SK-N-SH treated with all-trans-retinoic acid at 6 μM for 48 hours (cell line): ENCODE results near the gene SPINK4.

Experiments used
- ARNTL ChIP-seq: fragments of 450-650 bp; formaldehyde crosslinking; IDR thresholded peaks from 2 replicates; pipeline ENCODE4 v1.5.0; 2020; ENCODE audit warnings: low read depth, mild to moderate bottlenecking, moderate library complexity, borderline replicate concordance
- BACH2 ChIP-seq: fragments of 250-450 bp; sonication (Bioruptor Pico); IDR thresholded peaks from 2 replicates; pipeline ENCODE4 v1.9.0; 2021; ENCODE audit warnings: mild to moderate bottlenecking, borderline replicate concordance
- GLIS3 ChIP-seq: fragments of 250-450 bp; sonication (Bioruptor Pico); IDR thresholded peaks from 2 replicates; pipeline ENCODE4 v1.5.0; 2020; ENCODE audit warnings: mild to moderate bottlenecking, moderate library complexity
- ISL1 ChIP-seq: fragments of 250-450 bp; sonication (Bioruptor Pico); IDR thresholded peaks from 2 replicates; pipeline ENCODE4 v2.1.2; 2022; ENCODE audit warnings: mild to moderate bottlenecking, moderate library complexity
- RARB ChIP-seq: fragments of 250-450 bp; sonication (Bioruptor Pico); IDR thresholded peaks from 2 replicates; pipeline ENCODE4 v1.8.0; 2021; ENCODE audit warnings: mild to moderate bottlenecking, moderate library complexity
- TCF4 ChIP-seq: fragments of 250-450 bp; sonication (Bioruptor Pico); IDR thresholded peaks from 2 replicates; pipeline ENCODE4 v1.8.0; 2021; ENCODE audit warnings: mild to moderate bottlenecking, moderate library complexity, borderline replicate concordance
- ZC3H10 ChIP-seq: fragments of 250-450 bp; sonication (Bioruptor Pico); IDR thresholded peaks from 2 replicates; pipeline ENCODE4 v1.5.1; 2021; ENCODE audit warnings: mild to moderate bottlenecking, moderate library complexity
- ZNF565 ChIP-seq: fragments of 450-650 bp; formaldehyde crosslinking; conservative IDR thresholded peaks from 2 replicates; pipeline ENCODE4 v1.5.0; 2020; ENCODE audit warnings: low read depth, mild to moderate bottlenecking, moderate library complexity
- TF ChIP-seq, protein P1 (sequence below): fragments of 250-450 bp; sonication (Bioruptor Pico); IDR thresholded peaks from 2 replicates; pipeline ENCODE4 v1.8.0; 2020; ENCODE audit warnings: mild to moderate bottlenecking, moderate library complexity, borderline replicate concordance
- TF ChIP-seq, protein P2 (sequence below): fragments of 250-450 bp; sonication (Bioruptor Pico); IDR thresholded peaks from 2 replicates; pipeline ENCODE4 v1.5.1; 2020; ENCODE audit warnings: low read depth, mild to moderate bottlenecking, moderate library complexity
- TF ChIP-seq, protein P3 (sequence below): fragments of 250-450 bp; sonication (Bioruptor Pico); IDR thresholded peaks from 2 replicates; pipeline ENCODE4 v1.5.0; 2020; ENCODE audit warnings: mild to moderate bottlenecking, moderate library complexity

DNA sequence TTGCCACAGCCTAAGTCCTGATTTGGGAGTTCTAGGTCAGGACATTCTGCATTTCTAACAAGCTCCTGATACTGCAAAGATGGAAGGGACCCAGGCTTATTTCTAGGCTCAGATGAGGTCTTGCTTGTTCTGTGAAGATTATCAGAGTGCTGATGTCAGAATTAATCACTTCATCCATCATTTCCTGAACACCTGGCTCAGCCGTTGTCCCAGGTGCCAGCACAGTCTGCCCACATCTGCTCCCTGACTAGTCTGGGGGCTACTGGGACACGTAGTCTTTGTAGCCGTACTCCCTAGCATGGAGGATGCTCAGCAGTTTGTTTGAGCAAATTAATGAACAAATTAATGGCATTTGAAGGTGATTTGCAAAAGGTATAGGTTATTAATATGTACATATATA lies 17.9 kb upstream of the SPINK4 start:
- TF ChIP-seq RARB (CRISPR knock-in tag) (no peak), ZNF565 (no peak), BACH2 (CRISPR knock-in tag) (no peak), ISL1 (no peak), TCF4 (CRISPR knock-in tag) (no peak), ARNTL (no peak), ZC3H10 (CRISPR knock-in tag) (no peak), GLIS3 (no peak)
- TF ChIP-seq, protein P1, sequence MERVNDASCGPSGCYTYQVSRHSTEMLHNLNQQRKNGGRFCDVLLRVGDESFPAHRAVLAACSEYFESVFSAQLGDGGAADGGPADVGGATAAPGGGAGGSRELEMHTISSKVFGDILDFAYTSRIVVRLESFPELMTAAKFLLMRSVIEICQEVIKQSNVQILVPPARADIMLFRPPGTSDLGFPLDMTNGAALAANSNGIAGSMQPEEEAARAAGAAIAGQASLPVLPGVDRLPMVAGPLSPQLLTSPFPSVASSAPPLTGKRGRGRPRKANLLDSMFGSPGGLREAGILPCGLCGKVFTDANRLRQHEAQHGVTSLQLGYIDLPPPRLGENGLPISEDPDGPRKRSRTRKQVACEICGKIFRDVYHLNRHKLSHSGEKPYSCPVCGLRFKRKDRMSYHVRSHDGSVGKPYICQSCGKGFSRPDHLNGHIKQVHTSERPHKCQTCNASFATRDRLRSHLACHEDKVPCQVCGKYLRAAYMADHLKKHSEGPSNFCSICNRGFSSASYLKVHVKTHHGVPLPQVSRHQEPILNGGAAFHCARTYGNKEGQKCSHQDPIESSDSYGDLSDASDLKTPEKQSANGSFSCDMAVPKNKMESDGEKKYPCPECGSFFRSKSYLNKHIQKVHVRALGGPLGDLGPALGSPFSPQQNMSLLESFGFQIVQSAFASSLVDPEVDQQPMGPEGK (CRISPR knock-in tag) = no peak
- TF ChIP-seq, protein P2, sequence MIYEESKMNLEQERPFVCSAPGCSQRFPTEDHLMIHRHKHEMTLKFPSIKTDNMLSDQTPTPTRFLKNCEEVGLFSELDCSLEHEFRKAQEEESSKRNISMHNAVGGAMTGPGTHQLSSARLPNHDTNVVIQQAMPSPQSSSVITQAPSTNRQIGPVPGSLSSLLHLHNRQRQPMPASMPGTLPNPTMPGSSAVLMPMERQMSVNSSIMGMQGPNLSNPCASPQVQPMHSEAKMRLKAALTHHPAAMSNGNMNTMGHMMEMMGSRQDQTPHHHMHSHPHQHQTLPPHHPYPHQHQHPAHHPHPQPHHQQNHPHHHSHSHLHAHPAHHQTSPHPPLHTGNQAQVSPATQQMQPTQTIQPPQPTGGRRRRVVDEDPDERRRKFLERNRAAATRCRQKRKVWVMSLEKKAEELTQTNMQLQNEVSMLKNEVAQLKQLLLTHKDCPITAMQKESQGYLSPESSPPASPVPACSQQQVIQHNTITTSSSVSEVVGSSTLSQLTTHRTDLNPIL (CRISPR knock-in tag) = no peak
- TF ChIP-seq, protein P3, sequence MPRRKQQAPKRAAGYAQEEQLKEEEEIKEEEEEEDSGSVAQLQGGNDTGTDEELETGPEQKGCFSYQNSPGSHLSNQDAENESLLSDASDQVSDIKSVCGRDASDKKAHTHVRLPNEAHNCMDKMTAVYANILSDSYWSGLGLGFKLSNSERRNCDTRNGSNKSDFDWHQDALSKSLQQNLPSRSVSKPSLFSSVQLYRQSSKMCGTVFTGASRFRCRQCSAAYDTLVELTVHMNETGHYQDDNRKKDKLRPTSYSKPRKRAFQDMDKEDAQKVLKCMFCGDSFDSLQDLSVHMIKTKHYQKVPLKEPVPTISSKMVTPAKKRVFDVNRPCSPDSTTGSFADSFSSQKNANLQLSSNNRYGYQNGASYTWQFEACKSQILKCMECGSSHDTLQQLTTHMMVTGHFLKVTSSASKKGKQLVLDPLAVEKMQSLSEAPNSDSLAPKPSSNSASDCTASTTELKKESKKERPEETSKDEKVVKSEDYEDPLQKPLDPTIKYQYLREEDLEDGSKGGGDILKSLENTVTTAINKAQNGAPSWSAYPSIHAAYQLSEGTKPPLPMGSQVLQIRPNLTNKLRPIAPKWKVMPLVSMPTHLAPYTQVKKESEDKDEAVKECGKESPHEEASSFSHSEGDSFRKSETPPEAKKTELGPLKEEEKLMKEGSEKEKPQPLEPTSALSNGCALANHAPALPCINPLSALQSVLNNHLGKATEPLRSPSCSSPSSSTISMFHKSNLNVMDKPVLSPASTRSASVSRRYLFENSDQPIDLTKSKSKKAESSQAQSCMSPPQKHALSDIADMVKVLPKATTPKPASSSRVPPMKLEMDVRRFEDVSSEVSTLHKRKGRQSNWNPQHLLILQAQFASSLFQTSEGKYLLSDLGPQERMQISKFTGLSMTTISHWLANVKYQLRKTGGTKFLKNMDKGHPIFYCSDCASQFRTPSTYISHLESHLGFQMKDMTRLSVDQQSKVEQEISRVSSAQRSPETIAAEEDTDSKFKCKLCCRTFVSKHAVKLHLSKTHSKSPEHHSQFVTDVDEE = no peak
